Heart right ventricle (tissue), 16 donors: ENCODE data around the gene PRPF31. TPM values are rescaled to one million over a fixed set of nuclear protein-coding genes. Genes with fewer than 3 reads are reported as not detected.
A peak's percentile ranks its signal among the peaks of the same experiment; 100 is the strongest.

Experiments used
- ATAC-seq, 8 donors: fragments of 200-7000 bp; cut with Tn5 transposase; one replicate each; pipeline ENCODE4 v1.9.1; 2020; ENCODE audit warnings: mild to moderate bottlenecking in 8 of 8, moderate library complexity in 8 of 8, moderate number of reproducible peaks in 1 of 8
- DNase-seq, 2 donors: peaks; one replicate each; pipeline ENCODE4 v3.0.0-alpha.2; 2020
- H3K27ac ChIP-seq, 10 donors: fragments of 200-600 bp; sonication (generic) in 2 of 10; one replicate each; pipeline versions ENCODE4 v1.5.0 to v1.8.0; 2020 to 2022; ENCODE audit warnings: mild to moderate bottlenecking in 3 of 10
- H3K27me3 ChIP-seq, 7 donors: fragments of 200-600 bp; one replicate each; pipeline ENCODE4 v1.8.0; 2021 to 2022; ENCODE audit warnings: mild to moderate bottlenecking in 2 of 7
- H3K36me3 ChIP-seq, 9 donors: fragments of 200-600 bp; sonication (generic) in 1 of 9; one replicate each; pipeline versions ENCODE4 v1.5.0 to v1.8.0; 2020 to 2022; ENCODE audit warnings: mild to moderate bottlenecking in 2 of 9
- H3K4me1 ChIP-seq, 9 donors: fragments of 200-600 bp; sonication (generic) in 1 of 9; one replicate each; pipeline versions ENCODE4 v1.5.0 to v1.8.0; 2020 to 2022; ENCODE audit warnings: mild to moderate bottlenecking in 4 of 9
- H3K4me3 ChIP-seq, 10 donors: fragments of 200-600 bp; sonication (generic) in 2 of 10; one replicate each; pipeline versions ENCODE4 v1.5.0 to v1.8.0; 2020 to 2022; ENCODE audit warnings: mild to moderate bottlenecking in 7 of 10, moderate library complexity in 2 of 10
- H3K9me3 ChIP-seq, 11 donors: fragments of 200-600 bp in 10 of 11; sonication (generic) in 2 of 11; one replicate each; pipeline versions ENCODE4 v1.5.0 to v1.8.0; 2013 to 2022; ENCODE audit warnings: mild to moderate bottlenecking in 2 of 11, control low read depth in 1 of 11, moderate library complexity in 1 of 11
- WGBS, 2 donors: extraction: QIAGEN DNeasy Blood & Tissue Kit; methylation state at CpG; one replicate each; pipeline ENCODE4 v1.1.7; 2013; ENCODE audit warnings: inconsistent platforms in 1 of 2; 5-methylcytosine and 5-hydroxymethylcytosine counted together
- intact Hi-C, 10 donors: fragments of 100-400 bp; cut with DNase I; formaldehyde crosslinking; loops; one replicate each; pipeline versions ENCODE4 v1.11.1 to v1.14.2; 2022
- long read RNA-seq, 3 donors: library from polyadenylated mRNA; unstranded; transcript quantifications; one replicate each; pipeline ENCODE4 v2.0.0, GENCODE V29; 2020 to 2021
- polyA plus RNA-seq, 2 donors: library from polyadenylated mRNA; stranded (reverse); fragments of 200-250 nt; gene quantifications; one replicate each; pipeline ENCODE4 v1.2.3, GENCODE V29; 2013
- total RNA-seq, 10 donors: library from RNA; stranded (reverse); fragmentation: NEBNext Ultra II Directional in 3 of 10; extraction: Animal tissue kit (Norgen Biotek cat#: 25700) in 3 of 10; gene quantifications; one replicate each; pipeline versions ENCODE4 v1.2.1 to v1.2.4, GENCODE V29; 2021 to 2023
- TF ChIP-seq, protein P1 (sequence below), 9 donors: fragments of 200-600 bp; sonication (generic) in 2 of 9; IDR thresholded peaks; one replicate each; pipeline versions ENCODE4 v1.5.0 to v1.8.0; 2021 to 2022; ENCODE audit warnings: antibody characterized with exemption in 9 of 9, mild to moderate bottlenecking in 5 of 9, moderate library complexity in 1 of 9
- donor health status: Arrhythmogenic right ventricular cardiomyopathy.
- donor health status: ischemic (EF 13 %, LVEDD 7.1; RV severe dilation, severe dysfunction).
- donor health status: healthy with polysubstance abuse.
- donor health status: DM: no; HTN: yes; CAD: no.
- donor health status: DM: no; HTN: no; CAD: no.
- donor health status: ischemic (EF 25% LVEDD 6.9; RV normal size, moderate dysfunction).
- donor health status: ischemic (EF 25% LVEDD 5.7; RV mildly dilated, moderate dysfunction).
- donor health status: healthy.
- donor health status: DM: yes; HTN: yes; CAD: no.
- donor health status: Ischemic cardiomyopathy.
- donor health status: ischemic (EF 35%, LVEDD 5.7; RV mildly dilated, moderate dysfunction).
- donor health status: nonischemic (EF 11% LVEDD 7.7; RV severe dilation, severe dysfunction).
- donor health status: DM: yes; HTN: yes; CAD: no.
- donor health status: PGD.
- donor health status: ischemic (EF 29% LVEDD 5.4; RV normal size, mild dysfunction).
- donor health status: nonischemic (EF 23%, LVEDD 6.1; RV moderate dilation, normal function).

The PRPF31 gene, protein sequence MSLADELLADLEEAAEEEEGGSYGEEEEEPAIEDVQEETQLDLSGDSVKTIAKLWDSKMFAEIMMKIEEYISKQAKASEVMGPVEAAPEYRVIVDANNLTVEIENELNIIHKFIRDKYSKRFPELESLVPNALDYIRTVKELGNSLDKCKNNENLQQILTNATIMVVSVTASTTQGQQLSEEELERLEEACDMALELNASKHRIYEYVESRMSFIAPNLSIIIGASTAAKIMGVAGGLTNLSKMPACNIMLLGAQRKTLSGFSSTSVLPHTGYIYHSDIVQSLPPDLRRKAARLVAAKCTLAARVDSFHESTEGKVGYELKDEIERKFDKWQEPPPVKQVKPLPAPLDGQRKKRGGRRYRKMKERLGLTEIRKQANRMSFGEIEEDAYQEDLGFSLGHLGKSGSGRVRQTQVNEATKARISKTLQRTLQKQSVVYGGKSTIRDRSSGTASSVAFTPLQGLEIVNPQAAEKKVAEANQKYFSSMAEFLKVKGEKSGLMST
- total RNA-seq: 10 to 100 TPM; 35.9 to 46.4 (median 43.0) TPM
- polyA plus RNA-seq: 10 to 100 TPM; 52.1 to 52.8 TPM
- long read RNA-seq, donor 1, transcript PRPF31-201 (14 exons, 2,126 nt): major isoform, 56 of 81 reads
- long read RNA-seq, donor 1, partial matches to known transcripts: 10 of 81 reads
- long read RNA-seq, donor 1, other reads (novel, unspliced or antisense): 15 of 81 reads
- long read RNA-seq, donor 2, transcript PRPF31-201 (14 exons, 2,126 nt): major isoform, 59 of 93 reads
- long read RNA-seq, donor 2, partial matches to known transcripts: 23 of 93 reads
- long read RNA-seq, donor 2, other reads (novel, unspliced or antisense): 9 of 93 reads
- long read RNA-seq, donor 3, transcript PRPF31-201 (14 exons, 2,126 nt): major isoform, 79 of 107 reads
- long read RNA-seq, donor 3, partial matches to known transcripts: 17 of 107 reads
- long read RNA-seq, donor 3, other reads (novel, unspliced or antisense): 11 of 107 reads

DNA sequence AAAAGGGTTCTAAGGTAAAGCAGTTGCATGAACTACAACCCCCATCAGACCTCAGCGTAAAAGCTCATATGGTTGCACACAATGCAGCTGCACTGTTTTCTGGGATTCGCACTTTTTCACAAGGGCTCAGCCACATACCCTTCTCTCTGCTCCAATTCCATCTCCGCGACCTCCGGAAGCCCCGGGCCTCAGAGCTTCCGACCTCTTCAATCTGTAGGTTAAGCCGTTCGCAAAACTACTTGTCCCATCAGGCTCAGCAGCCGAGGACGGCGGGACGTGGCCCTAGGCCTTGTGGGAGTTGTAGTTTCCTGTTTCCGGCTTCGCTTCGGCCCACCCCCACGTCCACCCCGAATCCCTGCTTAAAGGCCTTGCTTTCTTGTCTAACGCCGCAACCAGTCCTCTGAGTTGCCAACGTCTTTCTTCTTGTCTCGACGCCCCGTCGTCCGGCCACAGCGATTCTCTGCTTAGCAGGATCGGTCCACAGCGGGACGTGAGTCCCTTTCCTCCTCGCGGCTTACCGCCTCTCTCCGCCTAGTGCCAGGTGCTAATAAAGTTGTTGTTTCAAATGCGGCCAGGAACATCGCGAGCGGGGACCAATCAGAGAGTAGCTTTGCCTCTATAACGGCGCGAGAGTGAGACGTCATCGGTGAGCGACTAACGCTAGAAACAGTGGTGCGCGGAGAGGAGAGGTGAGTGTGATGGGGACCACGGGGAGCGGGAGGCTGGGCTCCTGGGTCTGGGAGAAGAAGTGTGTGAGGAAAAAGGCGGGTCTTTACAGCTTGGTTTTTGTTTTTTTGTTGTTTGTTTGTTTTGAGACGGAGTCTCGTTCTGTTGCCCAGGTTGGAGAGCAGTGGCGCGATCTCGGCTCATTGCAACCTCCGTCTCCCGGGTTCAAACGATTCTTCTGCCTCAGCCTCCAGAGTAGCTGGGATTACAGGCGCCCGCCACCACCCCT is at the start of gene PRPF31, which contains the start of gene TFPT:
Gene PRPF31, plus strand, starts transcription at position 646 of the 955 bp plus-strand sequence. CDS start 2,525 bp downstream, outside the sequence.
Gene TFPT, minus strand, starts transcription at position 549 of the 955 bp plus-strand sequence. Its CDS starts 388 bp downstream, at position 161.
- intact Hi-C loops: loop anchor here in 3 of 10 donors (1.0 to 10.0 kb wide), 4 partner anchors 13 to 251 kb away; partner anchors contain the start of genes CNOT3 (in 2 of the 3), NDUFA3 (in 2 of the 3) and MYADM (in 1 of the 3)
- WGBS, 2 donors: 0% methylated on average over 60 of the region's 60 CpGs
- TF ChIP-seq, protein P1, sequence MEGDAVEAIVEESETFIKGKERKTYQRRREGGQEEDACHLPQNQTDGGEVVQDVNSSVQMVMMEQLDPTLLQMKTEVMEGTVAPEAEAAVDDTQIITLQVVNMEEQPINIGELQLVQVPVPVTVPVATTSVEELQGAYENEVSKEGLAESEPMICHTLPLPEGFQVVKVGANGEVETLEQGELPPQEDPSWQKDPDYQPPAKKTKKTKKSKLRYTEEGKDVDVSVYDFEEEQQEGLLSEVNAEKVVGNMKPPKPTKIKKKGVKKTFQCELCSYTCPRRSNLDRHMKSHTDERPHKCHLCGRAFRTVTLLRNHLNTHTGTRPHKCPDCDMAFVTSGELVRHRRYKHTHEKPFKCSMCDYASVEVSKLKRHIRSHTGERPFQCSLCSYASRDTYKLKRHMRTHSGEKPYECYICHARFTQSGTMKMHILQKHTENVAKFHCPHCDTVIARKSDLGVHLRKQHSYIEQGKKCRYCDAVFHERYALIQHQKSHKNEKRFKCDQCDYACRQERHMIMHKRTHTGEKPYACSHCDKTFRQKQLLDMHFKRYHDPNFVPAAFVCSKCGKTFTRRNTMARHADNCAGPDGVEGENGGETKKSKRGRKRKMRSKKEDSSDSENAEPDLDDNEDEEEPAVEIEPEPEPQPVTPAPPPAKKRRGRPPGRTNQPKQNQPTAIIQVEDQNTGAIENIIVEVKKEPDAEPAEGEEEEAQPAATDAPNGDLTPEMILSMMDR (IDR thresholded peaks at IDR 0.05): no peak

DNA sequence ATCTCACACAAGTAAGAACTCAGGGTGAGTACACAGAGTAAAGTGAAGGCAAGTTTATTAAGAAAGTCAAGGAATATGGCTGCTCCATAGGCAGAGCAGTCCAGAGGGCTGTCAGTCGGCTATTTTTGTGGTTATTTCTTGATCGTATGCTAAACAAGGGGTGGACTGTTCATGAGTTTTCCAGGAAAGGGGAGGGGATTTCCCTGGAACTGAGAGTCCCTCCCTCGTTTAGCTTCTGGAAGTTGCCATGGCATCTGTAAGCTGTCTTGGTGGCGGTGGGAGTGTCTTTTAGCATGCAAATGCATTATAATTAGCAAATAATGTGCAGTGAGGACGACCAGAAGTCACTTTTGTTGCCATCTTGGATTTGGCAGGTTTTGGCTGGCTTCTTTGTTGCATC is 46.1 kb upstream of the PRPF31 start:
- no peak overlapping the region for H3K27ac ChIP-seq
- 59 to 60% methylated on average over 5 of the region's 5 CpGs for WGBS, 2 donors
- no peaks in the 10 kb centered on the region for H3K4me1 ChIP-seq
- no peak overlapping the region for H3K4me3 ChIP-seq
- TF ChIP-seq, protein P1 (IDR thresholded peaks at IDR 0.05): no peak
- DNase-seq: no peak
- H3K9me3 ChIP-seq: peaks cover 0 to 25% (median 4%) of the 10 kb centered on the region in 11 donors
- no peaks in the 10 kb centered on the region for H3K36me3 ChIP-seq
- intact Hi-C loops: no loop called here
- peaks cover 0 to 8% (median 3%) of the 10 kb centered on the region in 7 donors for H3K27me3 ChIP-seq
- ATAC-seq: no peak

More for the DNA sequence above, at the start of gene PRPF31, which contains the start of gene TFPT:
- Histone ChIP-seq H3K27me3 (no peaks in the 10 kb centered on the region), H3K4me3 (peak within 1 kb of the TSS; percentile 62 to 95 (median 74)), H3K36me3 (peaks cover 0 to 48% (median 32%) of the 10 kb centered on the region in 9 donors), H3K27ac (peak within 1 kb of the TSS; percentile 83 to 96 (median 92)), H3K9me3 (no peaks in the 10 kb centered on the region), H3K4me1 (peaks cover 10 to 30% (median 26%) of the 10 kb centered on the region in 9 donors)
- DNase-seq (peak; percentile 92 to 98), ATAC-seq (peak; percentile 93 to 97 (median 96))

DNA sequence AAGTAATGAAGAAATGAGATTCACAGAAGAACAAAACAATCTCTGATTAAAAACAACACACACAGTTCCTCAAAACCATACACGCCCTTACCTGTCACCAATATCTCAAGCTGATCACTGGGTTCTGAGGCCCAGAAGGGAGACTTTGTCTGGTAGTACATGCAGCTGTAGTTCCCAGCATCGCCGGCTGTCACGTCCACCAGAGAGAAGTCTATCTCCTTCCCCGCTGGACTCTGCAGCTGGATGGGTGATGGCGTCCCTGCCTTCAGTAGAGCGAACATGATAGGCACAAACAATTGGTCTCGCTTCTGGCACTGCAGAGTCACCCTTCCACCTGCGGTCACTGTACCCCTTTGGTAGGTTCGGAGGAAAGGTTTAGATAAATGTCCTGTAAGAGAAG is 41.7 kb upstream of the PRPF31 start:
- intact Hi-C loops: no loop called here
- no peaks in the 10 kb centered on the region for H3K36me3 ChIP-seq
- TF ChIP-seq, protein P1 (IDR thresholded peaks at IDR 0.05): no peak
- H3K27ac ChIP-seq: no peak overlapping the region
- H3K9me3 ChIP-seq: peaks cover 0 to 27% (median 4%) of the 10 kb centered on the region in 11 donors
- 81 to 82% methylated on average over 10 of the region's 10 CpGs for WGBS, 2 donors
- ATAC-seq (no peak), DNase-seq (no peak)
- H3K4me3 ChIP-seq: no peak overlapping the region
- peaks cover 0 to 13% (median 0%) of the 10 kb centered on the region in 9 donors for H3K4me1 ChIP-seq
- H3K27me3 ChIP-seq: peaks cover 0 to 3% (median 0%) of the 10 kb centered on the region in 7 donors
